Mesenchymal stem cell (in vitro differentiated cells and primary cell): ENCODE measurements around the gene GIPC3. TPM values are rescaled to one million over a fixed set of nuclear protein-coding genes. Genes with fewer than 3 reads are reported as not detected.

Experiments
- DNase-seq: peaks from one replicate; pipeline ENCODE4 v3.0.0-alpha.2; 2013
- H2AFZ ChIP-seq: one replicate; pipeline ENCODE4 v1.6.1; 2013; ENCODE audit warnings: low read depth, mild to moderate bottlenecking, control low read depth, inconsistent platforms, low read length, moderate library complexity
- H2AK5ac ChIP-seq: 2 replicates; pipeline ENCODE4 v1.6.1; 2013; ENCODE audit warnings: low read length, moderate library complexity, mild to moderate bottlenecking, inconsistent platforms; ENCODE audit not compliant: severe bottlenecking
- H2BK120ac ChIP-seq: one replicate; pipeline ENCODE4 v1.6.1; 2013; ENCODE audit warnings: low read depth, mild to moderate bottlenecking, inconsistent platforms, low read length, moderate library complexity
- H2BK12ac ChIP-seq, 2 experiments: one replicate each; pipeline ENCODE4 v1.6.1; 2013; ENCODE audit warnings: inconsistent platforms in 2 of 2, low read length in 2 of 2, mild to moderate bottlenecking in 2 of 2, moderate library complexity in 2 of 2, control low read depth in 1 of 2
- H2BK15ac ChIP-seq: one replicate; pipeline ENCODE4 v1.6.1; 2013; ENCODE audit warnings: mild to moderate bottlenecking, low read depth, inconsistent platforms; ENCODE audit not compliant: poor library complexity, severe bottlenecking
- H2BK5ac ChIP-seq: 2 replicates; pipeline ENCODE4 v1.6.1; 2013; ENCODE audit warnings: low read depth, mild to moderate bottlenecking, low read length, control low read depth, inconsistent platforms; ENCODE audit not compliant: poor library complexity, severe bottlenecking
- H3K14ac ChIP-seq, 2 experiments: one replicate each; pipeline ENCODE4 v1.6.1; 2013; ENCODE audit warnings: inconsistent platforms in 2 of 2, low read length in 2 of 2, control low read depth in 1 of 2, mild to moderate bottlenecking in 1 of 2, moderate library complexity in 1 of 2
- H3K18ac ChIP-seq, 2 experiments: one replicate each; pipeline ENCODE4 v1.6.1; 2013; ENCODE audit warnings: inconsistent platforms in 2 of 2, low read length in 2 of 2, control low read depth in 1 of 2, low read depth in 1 of 2, mild to moderate bottlenecking in 1 of 2
- H3K23ac ChIP-seq, 2 experiments: one replicate each; pipeline ENCODE4 v1.6.1; 2013; ENCODE audit warnings: inconsistent platforms in 2 of 2, low read length in 2 of 2, mild to moderate bottlenecking in 2 of 2, moderate library complexity in 2 of 2, control low read depth in 1 of 2
- H3K27ac ChIP-seq: 2 replicates; pipeline ENCODE4 v1.5.1; 2013; ENCODE audit warnings: mild to moderate bottlenecking, moderate library complexity, low read length, control low read depth, inconsistent platforms; ENCODE audit not compliant: poor library complexity, severe bottlenecking
- H3K27me3 ChIP-seq, 2 experiments: 2 replicates each; pipeline versions ENCODE4 v1.6.1 to v1.7.0; 2013; ENCODE audit warnings: low read length in 2 of 2, mild to moderate bottlenecking in 2 of 2, moderate library complexity in 2 of 2, control low read depth in 1 of 2, inconsistent platforms in 1 of 2; ENCODE audit not compliant: control insufficient read depth in 1 of 2, insufficient read depth in 1 of 2
- H3K36me3 ChIP-seq, 2 experiments: 2 replicates each; pipeline versions ENCODE4 v1.6.1 to v1.7.0; 2013; ENCODE audit warnings: low read length in 2 of 2, control low read depth in 1 of 2, inconsistent platforms in 1 of 2, low read depth in 1 of 2, mild to moderate bottlenecking in 1 of 2; ENCODE audit not compliant: insufficient read depth in 2 of 2, control insufficient read depth in 1 of 2
- H3K4ac ChIP-seq, 2 experiments: one replicate each; pipeline ENCODE4 v1.6.1; 2013; ENCODE audit warnings: inconsistent platforms in 2 of 2, low read length in 2 of 2, mild to moderate bottlenecking in 2 of 2, moderate library complexity in 2 of 2, control low read depth in 1 of 2, low read depth in 1 of 2
- H3K4me1 ChIP-seq: 2 replicates; pipeline ENCODE4 v1.6.1; 2013; ENCODE audit warnings: low read depth, low read length, control low read depth; ENCODE audit not compliant: control insufficient read depth, insufficient read depth
- H3K4me2 ChIP-seq: 2 replicates; pipeline ENCODE4 v1.6.1; 2013; ENCODE audit warnings: low read length, mild to moderate bottlenecking, inconsistent platforms; ENCODE audit not compliant: poor library complexity, severe bottlenecking
- H3K4me3 ChIP-seq, 2 experiments: 2 replicates each; pipeline versions ENCODE4 v1.5.1 to v1.7.0; 2013; ENCODE audit warnings: low read length in 2 of 2, mild to moderate bottlenecking in 2 of 2, control low read depth in 1 of 2, low read depth in 1 of 2; ENCODE audit not compliant: insufficient read depth in 1 of 2
- H3K79me1 ChIP-seq: replicated peaks from 2 replicates; pipeline ENCODE4 v1.6.1; 2013; ENCODE audit warnings: mild to moderate bottlenecking, control low read depth, low read length, inconsistent platforms; ENCODE audit not compliant: poor library complexity, severe bottlenecking
- H3K9ac ChIP-seq: 2 replicates; pipeline ENCODE4 v1.7.0; 2013; ENCODE audit warnings: mild to moderate bottlenecking, low read length, moderate library complexity
- H3K9me3 ChIP-seq: 2 replicates; pipeline ENCODE4 v1.7.0; 2013; ENCODE audit warnings: mild to moderate bottlenecking, low read length; ENCODE audit not compliant: control insufficient read depth
- H4K8ac ChIP-seq: one replicate; pipeline ENCODE4 v1.6.1; 2013; ENCODE audit warnings: inconsistent platforms, mild to moderate bottlenecking, low read length, moderate library complexity
- H4K91ac ChIP-seq: one replicate; pipeline ENCODE4 v1.6.1; 2013; ENCODE audit warnings: mild to moderate bottlenecking, low read length, inconsistent platforms
- WGBS: methylation state at CpG from one replicate; pipeline ENCODE4 v1.1.7; 2013; ENCODE audit warnings: mixed read lengths; 5-methylcytosine and 5-hydroxymethylcytosine counted together
- polyA plus RNA-seq, 2 experiments: library from polyadenylated mRNA; stranded (reverse); fragments of 200-250 nt; gene quantifications; one replicate each; pipeline ENCODE4 v1.2.3, GENCODE V29; 2013

GIPC3 gene
- 5.4 TPM for polyA plus RNA-seq (2013, experiment 1 of 2)
- 5.2 TPM for polyA plus RNA-seq (2013, experiment 2 of 2)

GRCh38 chr19:3585301-3586126 lies at the start of gene GIPC3:
GIPC3 (plus strand) TSS chr19:3585478; CDS start chr19:3585598, 120 bp downstream.
- Histone ChIP-seq H4K91ac (peak within 1 kb of the TSS; percentile 82), H3K79me1 (no peaks in the 10 kb centered on the region), H2BK5ac (no peak within 1 kb of the TSS), H3K4me2 (peak within 1 kb of the TSS; percentile 80), H3K4me3 (peak within 1 kb of the TSS; percentile 37 to 41), H3K27me3 (peaks cover 5 to 16% of the 10 kb centered on the region in 2 experiments), H2AK5ac (no peak within 1 kb of the TSS), H3K14ac (no peak within 1 kb of the TSS), H3K36me3 (no peaks in the 10 kb centered on the region), H3K27ac (no peak within 1 kb of the TSS), H3K9ac (no peak within 1 kb of the TSS), H2BK15ac (peak within 1 kb of the TSS; percentile 80), H2AFZ (no peak within 1 kb of the TSS), H3K23ac (no peak within 1 kb of the TSS), H3K9me3 (no peaks in the 10 kb centered on the region), H4K8ac (peak within 1 kb of the TSS; percentile 93), H3K18ac (peak within 1 kb of the TSS; percentile 68 to 70), H3K4ac (peak within 1 kb of the TSS in 1 of 2 experiments; percentile 50), H2BK12ac (peak within 1 kb of the TSS in 1 of 2 experiments; percentile 31), H2BK120ac (peak within 1 kb of the TSS; percentile 82), H3K4me1 (peaks cover 10% of the 10 kb centered on the region)
- WGBS, result 14% methylated on average over 60 of the region's 84 CpGs
- no peak for DNase-seq

GRCh38 chr19:3535563-3535965 lies 49.7 kb upstream of the GIPC3 start:
- no peak overlapping the region for H2BK5ac ChIP-seq
- no peak overlapping the region for H3K18ac ChIP-seq
- no peak overlapping the region for H3K4ac ChIP-seq
- DNase-seq, result no peak
- peaks cover 8% of the 10 kb centered on the region for H3K79me1 ChIP-seq
- no peak overlapping the region for H3K14ac ChIP-seq
- no peak overlapping the region for H3K27ac ChIP-seq
- H3K4me1 ChIP-seq, result peaks cover 19% of the 10 kb centered on the region
- H4K91ac ChIP-seq, result no peak overlapping the region
- no peak overlapping the region for H2AK5ac ChIP-seq
- peaks cover 61 to 86% of the 10 kb centered on the region in 2 experiments for H3K36me3 ChIP-seq
- no peak overlapping the region for H3K4me3 ChIP-seq
- no peak overlapping the region for H3K23ac ChIP-seq
- no peak overlapping the region for H4K8ac ChIP-seq
- no peak overlapping the region for H2BK120ac ChIP-seq
- no peaks in the 10 kb centered on the region for H3K27me3 ChIP-seq
- H3K9ac ChIP-seq, result no peak overlapping the region
- H2BK15ac ChIP-seq, result no peak overlapping the region
- no peaks in the 10 kb centered on the region for H3K9me3 ChIP-seq
- 98% methylated on average over 11 of the region's 14 CpGs for WGBS
- H2AFZ ChIP-seq, result no peak overlapping the region
- no peak overlapping the region for H2BK12ac ChIP-seq
- no peak overlapping the region for H3K4me2 ChIP-seq

- H3K27me3 ChIP-seq, result no peaks in the 10 kb centered on the region
- no peak overlapping the region for H3K23ac ChIP-seq
- no peak overlapping the region for H2BK5ac ChIP-seq
- H2BK15ac ChIP-seq, result no peak overlapping the region
- no peak overlapping the region for H3K27ac ChIP-seq
- no peaks in the 10 kb centered on the region for H3K9me3 ChIP-seq
- H2BK12ac ChIP-seq, result no peak overlapping the region
- H3K4me1 ChIP-seq, result peaks cover 19% of the 10 kb centered on the region
- H2BK120ac ChIP-seq, result no peak overlapping the region
- H3K36me3 ChIP-seq, result peaks cover 57 to 82% of the 10 kb centered on the region in 2 experiments
- no peak overlapping the region for H3K18ac ChIP-seq
- no peak overlapping the region for H4K91ac ChIP-seq
- H4K8ac ChIP-seq, result no peak overlapping the region
- H3K4me2 ChIP-seq, result no peak overlapping the region
- H2AK5ac ChIP-seq, result no peak overlapping the region
- H2AFZ ChIP-seq, result no peak overlapping the region
- peaks cover 5% of the 10 kb centered on the region for H3K79me1 ChIP-seq
- WGBS, result 96% methylated on average over 6 of the region's 10 CpGs
- no peak overlapping the region for H3K14ac ChIP-seq
- DNase-seq, result no peak
- peak overlapping the region; percentile 22 for H3K9ac ChIP-seq
- no peak overlapping the region for H3K4me3 ChIP-seq
- no peak overlapping the region for H3K4ac ChIP-seq
These were observed 49.3 kb upstream of the GIPC3 start for GRCh38 chr19:3535981-3536380.

GRCh38 chr19:3536429-3537100 lies 48.7 kb upstream of the GIPC3 start:
- Histone ChIP-seq H4K91ac (no peak overlapping the region), H2AK5ac (no peak overlapping the region), H3K27ac (no peak overlapping the region), H2AFZ (no peak overlapping the region), H2BK120ac (no peak overlapping the region), H2BK15ac (no peak overlapping the region), H3K4me2 (no peak overlapping the region), H3K27me3 (no peaks in the 10 kb centered on the region), H3K14ac (no peak overlapping the region), H3K9me3 (no peaks in the 10 kb centered on the region), H3K23ac (no peak overlapping the region), H3K79me1 (peaks cover 4% of the 10 kb centered on the region), H2BK5ac (no peak overlapping the region), H3K4me3 (peak overlapping the region in 1 of 2 experiments; percentile 4), H3K18ac (no peak overlapping the region), H3K9ac (peak overlapping the region; percentile 22), H2BK12ac (no peak overlapping the region), H4K8ac (peak overlapping the region; percentile 53), H3K36me3 (peaks cover 51 to 76% of the 10 kb centered on the region in 2 experiments), H3K4me1 (peaks cover 19% of the 10 kb centered on the region), H3K4ac (no peak overlapping the region)
- no peak for DNase-seq
- WGBS, result 94% methylated on average over 27 of the region's 27 CpGs
